ENCODE data around the gene CNTD1.
A peak's percentile ranks its signal among the peaks of the same experiment; 100 is the strongest.

CNTD1 gene, protein sequence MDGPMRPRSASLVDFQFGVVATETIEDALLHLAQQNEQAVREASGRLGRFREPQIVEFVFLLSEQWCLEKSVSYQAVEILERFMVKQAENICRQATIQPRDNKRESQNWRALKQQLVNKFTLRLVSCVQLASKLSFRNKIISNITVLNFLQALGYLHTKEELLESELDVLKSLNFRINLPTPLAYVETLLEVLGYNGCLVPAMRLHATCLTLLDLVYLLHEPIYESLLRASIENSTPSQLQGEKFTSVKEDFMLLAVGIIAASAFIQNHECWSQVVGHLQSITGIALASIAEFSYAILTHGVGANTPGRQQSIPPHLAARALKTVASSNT

DNA sequence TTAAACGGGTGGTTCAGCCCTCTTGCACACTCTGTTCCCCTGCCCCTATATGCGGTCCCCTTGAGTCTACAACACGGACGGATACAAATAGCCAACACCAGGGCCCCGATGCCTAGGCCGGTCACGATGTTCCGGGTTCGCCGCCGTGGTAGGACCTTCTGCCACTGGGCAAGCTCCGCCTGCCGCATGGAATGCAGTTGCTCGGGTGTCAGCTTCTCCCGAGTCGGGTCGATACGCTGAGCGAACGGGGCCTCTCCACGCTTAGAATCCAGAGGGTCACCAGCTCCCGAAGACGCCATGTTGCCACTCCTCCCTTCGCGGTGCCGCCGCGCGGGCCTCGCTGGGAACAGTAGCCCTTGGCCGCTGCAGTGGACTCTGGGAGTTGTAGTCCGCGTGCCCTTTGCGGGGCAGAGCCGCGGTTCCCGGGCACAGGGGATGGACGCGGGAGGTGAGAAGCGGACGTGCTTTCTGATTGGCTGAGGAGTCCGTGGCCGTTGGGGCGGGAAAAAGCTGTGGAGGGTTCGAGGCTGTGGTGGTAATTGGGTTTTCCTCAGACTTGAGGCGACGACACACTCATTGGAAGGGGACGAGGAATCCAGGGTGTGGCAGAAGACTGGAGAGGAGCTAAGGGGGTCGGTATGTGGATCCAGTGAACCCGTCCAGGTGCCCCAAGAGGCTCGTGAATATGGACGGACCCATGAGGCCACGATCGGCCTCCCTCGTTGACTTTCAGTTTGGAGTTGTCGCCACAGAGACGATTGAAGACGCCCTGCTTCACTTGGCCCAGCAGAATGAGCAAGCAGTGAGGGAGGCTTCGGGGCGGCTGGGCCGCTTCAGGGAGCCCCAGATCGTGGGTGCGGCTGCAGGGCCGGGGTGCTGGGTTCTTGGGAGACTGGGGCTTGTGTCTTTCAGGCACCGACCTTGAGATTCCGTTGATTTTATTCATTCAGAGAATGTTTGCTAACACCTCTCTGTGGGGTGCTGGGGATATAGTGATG lies at the start of gene CNTD1, which contains the start of gene COA3:
Gene CNTD1, plus strand, starts transcription at position 479 of the 998 bp plus-strand sequence. Its CDS starts 207 bp downstream, at position 686.
Gene COA3, minus strand, starts transcription at position 322 of the 998 bp plus-strand sequence. Its CDS starts 23 bp downstream, at position 299.
- ChIA-PET POLR2A (ENCODE audit: low non-redundant PET) (interaction anchor here (0.5 to 0.7 kb wide), 2 partner anchors 25 to 40 kb away, joined by 3 read pairs; partner anchors contain the start of gene VPS25), CTCF (interaction anchor here (0.6 to 1.0 kb wide), 2 partner anchors 23 to 220 kb away, joined by 4 read pairs; no protein-coding TSS in a partner anchor)

DNA sequence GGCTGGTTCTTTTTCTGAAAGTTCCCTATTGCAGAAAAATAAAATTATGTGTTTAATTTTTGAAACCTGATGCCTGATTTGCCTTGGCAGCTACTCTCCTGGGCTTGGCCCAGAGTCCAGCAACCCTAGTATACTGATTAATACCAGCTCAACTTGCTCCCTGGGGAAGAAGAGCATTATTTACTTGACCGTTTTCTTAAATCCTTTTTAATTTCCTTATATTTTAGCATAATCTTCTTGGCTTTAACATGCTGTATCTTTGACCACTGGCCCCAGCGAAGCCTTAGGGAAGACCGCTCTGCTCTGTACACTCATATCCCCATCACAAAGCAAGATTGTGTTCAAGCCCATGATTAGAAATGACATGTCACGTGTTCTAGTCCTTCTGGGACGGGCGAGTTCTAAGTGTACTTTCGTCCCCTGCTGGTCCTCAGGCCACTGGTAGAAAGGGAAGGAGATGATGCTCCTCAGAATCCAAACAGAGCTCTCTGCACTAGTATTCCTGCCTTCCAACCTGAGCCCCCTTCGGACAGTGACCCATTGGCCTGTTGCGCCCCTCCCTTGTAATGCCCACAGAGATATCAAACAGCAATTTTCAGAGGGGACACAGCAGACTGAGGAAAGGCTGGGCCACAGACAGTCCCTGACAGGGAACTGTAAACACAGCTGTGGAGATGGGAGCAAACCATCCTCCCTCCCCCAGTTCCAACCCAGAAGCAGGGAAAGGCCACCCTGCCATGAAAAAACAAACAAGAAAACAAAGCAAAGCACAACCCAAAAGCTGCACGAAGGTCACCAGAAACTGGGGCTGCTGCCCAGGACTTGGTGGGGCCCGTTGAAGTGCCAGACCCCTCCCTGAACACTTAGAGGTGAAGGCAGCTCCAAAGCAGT lies 49.5 kb upstream of the CNTD1 start:
- no peak for DNase-seq (ENCODE audit: low spot score)
- ChIA-PET POLR2A (ENCODE audit: low non-redundant PET) (no interaction called here), CTCF (interaction anchor here (0.6 kb wide), 1 partner anchor 9 kb away, joined by 3 read pairs; no protein-coding TSS in a partner anchor)
- TF ChIP-seq, protein P1, sequence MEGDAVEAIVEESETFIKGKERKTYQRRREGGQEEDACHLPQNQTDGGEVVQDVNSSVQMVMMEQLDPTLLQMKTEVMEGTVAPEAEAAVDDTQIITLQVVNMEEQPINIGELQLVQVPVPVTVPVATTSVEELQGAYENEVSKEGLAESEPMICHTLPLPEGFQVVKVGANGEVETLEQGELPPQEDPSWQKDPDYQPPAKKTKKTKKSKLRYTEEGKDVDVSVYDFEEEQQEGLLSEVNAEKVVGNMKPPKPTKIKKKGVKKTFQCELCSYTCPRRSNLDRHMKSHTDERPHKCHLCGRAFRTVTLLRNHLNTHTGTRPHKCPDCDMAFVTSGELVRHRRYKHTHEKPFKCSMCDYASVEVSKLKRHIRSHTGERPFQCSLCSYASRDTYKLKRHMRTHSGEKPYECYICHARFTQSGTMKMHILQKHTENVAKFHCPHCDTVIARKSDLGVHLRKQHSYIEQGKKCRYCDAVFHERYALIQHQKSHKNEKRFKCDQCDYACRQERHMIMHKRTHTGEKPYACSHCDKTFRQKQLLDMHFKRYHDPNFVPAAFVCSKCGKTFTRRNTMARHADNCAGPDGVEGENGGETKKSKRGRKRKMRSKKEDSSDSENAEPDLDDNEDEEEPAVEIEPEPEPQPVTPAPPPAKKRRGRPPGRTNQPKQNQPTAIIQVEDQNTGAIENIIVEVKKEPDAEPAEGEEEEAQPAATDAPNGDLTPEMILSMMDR (conservative IDR thresholded peaks at IDR 0.05; ENCODE audit: low read depth) = no peak
- no peak overlapping the region for H3K27ac ChIP-seq

More for the DNA sequence above, at the start of gene CNTD1, which contains the start of gene COA3:
- peak; percentile 85 for DNase-seq (ENCODE audit: low spot score)
- TF ChIP-seq, protein P1 (conservative IDR thresholded peaks at IDR 0.05; ENCODE audit: low read depth) = no peak
- H3K27ac ChIP-seq = peak within 1 kb of the TSS; percentile 65

DNA sequence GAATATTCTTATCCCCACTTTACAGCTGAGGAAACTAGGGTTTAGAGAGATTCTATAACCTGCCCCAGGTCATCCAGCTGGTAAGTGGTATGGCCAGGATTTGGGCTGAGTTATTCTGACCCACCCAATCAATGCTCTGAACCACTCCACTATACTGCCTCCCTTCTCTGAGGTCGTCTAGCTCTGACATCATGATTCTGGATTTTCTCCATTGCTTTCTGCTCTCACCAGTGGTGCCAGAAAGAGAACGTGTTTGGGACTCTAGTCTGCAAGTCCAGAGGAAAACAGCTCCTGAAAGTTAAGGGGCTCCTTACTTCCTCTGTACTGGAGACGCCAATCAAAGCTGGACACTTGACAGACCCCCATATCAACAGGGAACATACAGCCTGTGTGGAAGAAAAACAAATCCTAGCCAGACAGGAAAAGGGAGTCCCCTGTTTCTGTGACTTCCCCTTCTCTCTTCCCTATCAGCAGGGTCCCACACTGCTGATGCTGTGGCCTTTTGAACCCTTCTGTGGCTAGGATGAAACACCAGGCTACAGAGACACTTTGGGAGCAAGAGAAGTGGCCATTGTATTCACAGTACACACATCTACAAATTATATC lies 47.8 kb upstream of the CNTD1 start:
- DNase-seq (ENCODE audit: low spot score) = no peak
- CTCF ChIA-PET = interaction anchor here (0.5 kb wide), 1 partner anchor 12 kb away, joined by 3 read pairs; no protein-coding TSS in a partner anchor
- POLR2A ChIA-PET (ENCODE audit: low non-redundant PET) = no interaction called here

DNA sequence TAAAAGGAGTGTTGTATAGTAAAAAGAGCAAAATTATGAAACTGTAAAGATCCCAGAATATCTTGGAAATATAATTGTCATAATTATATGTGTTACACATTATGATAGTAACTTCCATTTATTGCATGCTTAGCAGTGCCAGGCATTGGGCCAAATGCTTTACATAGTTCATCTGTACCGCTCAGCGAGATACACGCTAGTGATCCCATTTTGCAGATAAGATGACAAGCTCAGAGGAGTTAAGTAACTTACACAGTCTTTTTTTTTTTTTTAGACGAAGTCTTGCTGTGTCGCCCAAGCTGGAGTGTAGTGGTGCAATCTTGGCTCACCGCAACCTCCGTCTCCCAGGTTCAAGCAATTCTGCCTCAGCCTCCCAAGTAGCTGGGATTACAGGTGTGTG lies 47.0 kb upstream of the CNTD1 start:
- H3K27ac ChIP-seq = no peak overlapping the region
- DNase-seq (ENCODE audit: low spot score) = no peak
- TF ChIP-seq, protein P1 (conservative IDR thresholded peaks at IDR 0.05; ENCODE audit: low read depth) = no peak
- ChIA-PET POLR2A (ENCODE audit: low non-redundant PET) (no interaction called here), CTCF (no interaction called here)

More for the DNA sequence above, 47.8 kb upstream of the CNTD1 start:
- no peak overlapping the region for H3K27ac ChIP-seq
- TF ChIP-seq, protein P1 (conservative IDR thresholded peaks at IDR 0.05; ENCODE audit: low read depth) = no peak

DNA sequence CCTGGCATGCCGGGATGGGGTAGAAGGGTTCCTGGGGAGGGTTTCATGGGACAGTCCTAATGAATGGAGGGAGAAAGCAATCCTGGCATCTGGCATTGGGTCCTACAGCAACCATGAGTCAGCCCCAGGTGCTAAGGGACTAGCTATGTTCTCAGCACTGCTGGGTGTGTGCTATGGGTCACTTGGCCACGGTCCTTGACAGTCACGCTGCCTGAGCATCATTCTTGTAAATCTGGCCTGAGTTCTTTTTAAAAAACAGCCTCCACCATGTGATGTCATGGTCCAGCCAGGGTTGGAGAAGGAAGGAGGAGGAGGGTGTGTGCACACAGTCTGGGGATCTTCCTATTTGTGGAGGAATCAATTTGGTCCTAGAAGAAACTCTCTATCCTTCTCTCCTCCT lies 43.9 kb upstream of the CNTD1 start:
- peak overlapping the region; percentile 66 for H3K27ac ChIP-seq
- ChIA-PET POLR2A (ENCODE audit: low non-redundant PET) (interaction anchor here (0.7 kb wide), 1 partner anchor 9 kb away, joined by 4 read pairs; no protein-coding TSS in a partner anchor), CTCF (no interaction called here)
- TF ChIP-seq, protein P1 (conservative IDR thresholded peaks at IDR 0.05; ENCODE audit: low read depth) = no peak
- DNase-seq (ENCODE audit: low spot score) = peak; percentile 12

Measured in RWPE1 (cell line).